ENCODE results near the gene PJA2.

Gene PJA2

DNA sequence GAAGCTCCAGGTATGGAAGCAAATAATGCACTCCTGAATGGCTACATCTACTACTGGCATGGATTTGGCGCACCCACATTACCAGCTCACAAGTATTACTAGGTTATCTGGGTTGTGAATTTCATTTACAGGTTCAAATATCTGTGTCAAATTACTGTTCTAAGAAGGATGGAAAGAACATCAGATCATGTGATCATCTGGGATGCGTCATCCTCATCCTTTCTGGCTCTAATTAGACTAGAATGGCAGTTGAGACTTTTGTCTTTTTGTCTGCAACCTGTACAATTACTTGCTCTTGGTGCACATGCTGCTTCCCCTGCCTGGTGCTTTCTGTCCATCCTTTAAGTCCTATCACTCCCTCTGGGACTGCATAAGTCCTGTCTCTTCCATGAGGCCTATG lies 64.1 kb downstream of the PJA2 start:
- DNase-seq = no peak

DNA sequence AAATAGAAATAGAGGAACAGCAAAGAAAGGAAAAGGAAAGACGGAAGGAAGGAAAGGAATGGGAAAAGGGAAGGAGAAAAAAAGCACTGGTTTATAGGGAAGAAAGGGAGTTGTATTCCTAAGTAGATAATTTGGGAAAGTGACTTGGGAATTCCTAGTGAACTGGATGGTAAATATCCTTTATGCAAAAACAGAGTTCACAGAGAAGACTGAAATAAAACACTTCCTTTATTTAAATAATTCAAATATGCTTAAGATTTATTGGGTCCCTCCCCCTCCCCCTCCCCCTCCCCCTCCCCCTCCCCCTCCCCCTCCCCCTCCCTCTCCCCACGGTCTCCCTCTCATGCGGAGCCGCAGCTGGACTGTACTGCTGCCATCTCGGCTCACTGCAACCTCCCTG lies 69.4 kb downstream of the PJA2 start:
- no peak for DNase-seq

DNA sequence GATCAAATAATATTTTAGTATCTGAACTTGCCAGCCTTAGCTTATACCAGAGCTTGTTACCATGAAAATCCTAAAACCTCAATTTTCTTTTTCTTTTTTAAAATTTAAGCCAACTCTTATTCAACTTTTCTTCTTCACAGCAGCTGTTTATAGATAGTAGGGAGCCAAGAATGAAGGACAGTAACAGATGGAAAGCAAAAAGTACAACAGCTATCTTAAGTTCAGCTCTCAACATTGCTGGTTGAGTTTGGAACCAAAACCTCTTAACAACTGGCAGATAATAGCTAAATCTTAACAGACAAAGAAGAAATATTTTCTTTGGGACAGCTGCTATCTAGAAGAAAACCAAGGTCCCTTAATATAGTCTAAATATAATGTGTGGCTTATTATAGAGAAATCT lies 74.7 kb downstream of the PJA2 start:
- no peak for DNase-seq

DNA sequence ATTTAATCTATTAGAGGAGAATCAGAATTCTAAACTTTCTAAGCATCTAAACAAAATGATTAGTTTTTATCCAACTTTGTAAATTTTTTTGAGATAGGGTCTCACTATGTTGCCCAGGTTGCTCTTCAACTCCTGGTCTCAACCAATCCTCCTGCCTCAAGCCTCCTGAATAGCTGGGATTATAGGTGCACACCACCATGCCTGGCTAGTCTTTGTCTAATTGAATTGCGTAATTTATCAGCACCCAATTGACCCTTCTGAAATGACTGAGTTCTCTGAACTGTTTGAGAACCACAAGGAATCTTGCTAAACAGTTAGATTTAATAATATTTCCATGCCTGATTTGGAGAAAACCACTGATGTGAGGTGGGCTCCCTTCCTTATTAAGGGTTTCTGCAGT lies 75.7 kb downstream of the PJA2 start:
- no peak for DNase-seq

DNA sequence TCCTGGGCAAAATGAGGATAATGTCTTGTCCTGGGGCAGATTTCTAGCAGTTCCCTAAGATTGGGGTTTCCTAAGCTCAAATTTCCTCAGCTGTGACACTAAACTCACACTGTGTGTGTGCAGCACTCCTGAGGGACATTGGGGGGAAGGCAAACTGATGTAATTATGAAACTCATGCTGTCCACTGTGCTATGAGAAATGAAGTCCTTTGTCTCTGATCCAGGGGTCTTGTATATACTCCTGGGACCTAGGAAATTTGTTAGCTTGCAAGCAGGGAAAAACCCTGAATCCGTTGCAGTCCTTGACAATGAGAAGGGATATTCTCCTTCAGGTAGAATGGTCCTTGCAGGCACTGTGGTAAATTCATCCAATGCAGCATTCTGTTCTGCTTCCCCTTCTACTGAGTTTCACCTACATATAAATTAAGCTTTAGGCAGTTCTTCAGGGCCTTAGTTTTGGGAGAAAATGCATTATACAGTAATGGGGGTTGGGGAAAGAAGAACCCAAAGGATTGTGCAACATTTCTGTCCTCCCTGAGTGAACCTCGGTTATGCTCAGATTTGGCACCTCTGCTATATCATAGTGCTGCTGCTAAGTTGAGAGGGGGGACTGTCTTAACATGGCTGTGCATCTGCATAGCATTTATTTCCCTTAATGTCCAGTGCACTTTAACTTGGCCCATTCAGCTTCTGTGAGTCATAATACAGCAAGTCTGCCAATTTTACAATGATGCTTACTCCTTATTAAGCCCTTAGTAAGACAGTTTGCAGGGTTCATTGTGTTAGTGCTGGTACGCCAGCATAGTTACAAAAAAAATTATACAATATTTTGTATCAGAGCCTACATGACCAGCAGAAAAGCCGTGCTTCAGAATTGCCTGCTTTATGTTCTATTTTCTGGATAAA lies 80.2 kb downstream of the PJA2 start:
- DNase-seq = no peak

DNA sequence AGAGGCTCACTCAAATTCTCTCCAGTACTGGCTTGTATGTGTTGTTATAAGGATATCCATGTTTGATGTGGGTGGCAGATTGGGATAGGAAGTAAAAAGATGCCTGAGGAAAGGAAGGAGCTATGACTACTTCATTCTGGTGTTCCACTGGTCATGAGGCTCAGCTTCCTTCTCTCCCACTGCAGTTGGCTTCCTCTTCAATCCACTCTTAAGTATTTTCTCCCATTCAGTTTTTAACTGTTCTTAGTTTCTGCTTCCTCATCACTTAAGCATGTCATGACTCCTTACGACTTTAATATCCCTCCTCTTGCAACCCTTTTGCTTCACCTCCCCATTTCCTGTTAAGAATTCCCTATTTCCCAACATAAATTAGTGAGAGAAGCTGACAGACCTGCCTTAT lies 81.1 kb downstream of the PJA2 start:
- no peak for DNase-seq

DNA sequence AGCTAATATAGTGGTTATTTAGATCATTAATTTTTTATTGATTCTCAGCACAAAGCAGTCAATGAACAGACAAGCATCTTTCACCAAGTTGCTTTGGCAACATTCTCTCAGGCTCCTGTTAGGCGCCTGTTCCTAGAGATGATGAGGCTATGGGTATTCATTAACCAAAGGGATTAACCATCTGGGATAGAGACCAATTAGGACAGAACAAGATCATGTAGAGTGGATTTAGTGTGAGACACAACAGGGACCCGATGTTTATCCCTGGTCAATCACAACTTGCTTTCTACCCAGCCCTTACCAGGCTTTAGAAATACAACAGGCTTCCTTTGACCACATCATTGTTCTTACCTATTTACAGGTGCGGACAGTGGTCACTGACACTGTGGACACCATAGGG lies 82.2 kb downstream of the PJA2 start:
- no peak for DNase-seq

DNA sequence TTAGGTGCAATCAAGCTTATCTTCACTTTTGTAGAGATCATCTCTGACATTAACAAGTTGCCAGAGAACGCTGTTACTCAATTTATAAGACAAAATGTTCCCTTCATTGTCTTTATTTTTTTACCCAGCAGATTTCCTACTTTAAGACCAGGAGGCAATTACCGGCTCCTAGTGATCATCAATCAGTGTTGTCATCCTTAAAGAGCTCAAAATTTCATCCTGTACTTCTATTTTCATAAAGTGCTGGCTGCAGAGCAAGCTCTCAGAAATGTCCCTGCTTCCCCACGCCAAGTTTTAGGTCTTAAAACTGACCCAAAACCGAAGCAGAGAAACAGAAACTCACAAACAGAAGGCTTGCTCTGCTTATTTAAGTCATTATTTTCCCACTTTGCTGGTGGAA lies 82.9 kb downstream of the PJA2 start:
- DNase-seq = no peak

DNA sequence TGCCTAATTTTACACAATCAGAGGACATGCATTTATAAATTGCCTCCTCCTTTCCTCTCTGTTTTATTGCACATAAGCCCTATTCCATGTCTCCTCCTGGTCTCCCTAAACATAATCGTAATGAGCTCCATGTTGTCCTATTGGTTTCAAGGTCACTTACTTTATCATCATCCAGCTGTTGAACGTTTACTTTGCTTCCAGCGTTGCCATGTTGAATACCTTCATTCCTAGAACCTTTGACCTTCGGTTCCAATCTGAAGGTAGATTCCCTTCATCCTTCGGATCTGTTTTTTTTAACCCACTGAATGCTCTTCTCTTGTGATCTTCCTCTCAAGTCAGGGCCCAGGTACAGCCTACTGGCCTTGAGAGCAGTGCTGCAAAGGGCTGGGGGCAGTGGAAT lies 84.3 kb downstream of the PJA2 start:
- no peak for DNase-seq

DNA sequence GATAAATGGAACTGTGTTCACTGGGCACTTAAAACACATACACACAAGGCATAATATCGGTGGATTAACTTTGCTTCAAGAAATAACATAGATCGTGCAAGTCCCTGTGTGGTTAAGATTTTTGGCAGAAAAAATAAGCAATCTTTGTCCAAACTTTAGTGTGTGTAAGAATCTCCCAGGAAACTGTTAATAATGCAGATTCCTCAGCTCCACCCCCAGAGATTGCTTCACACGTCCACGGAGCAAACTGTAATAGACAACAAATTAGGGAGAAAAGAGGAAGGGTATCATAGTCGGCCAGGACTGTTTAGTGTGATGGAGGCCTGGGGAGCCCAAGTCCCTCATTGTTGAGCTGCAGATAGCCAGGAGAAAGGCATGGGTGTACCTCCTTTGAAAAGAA lies 84.8 kb downstream of the PJA2 start:
- DNase-seq = no peak

DNA sequence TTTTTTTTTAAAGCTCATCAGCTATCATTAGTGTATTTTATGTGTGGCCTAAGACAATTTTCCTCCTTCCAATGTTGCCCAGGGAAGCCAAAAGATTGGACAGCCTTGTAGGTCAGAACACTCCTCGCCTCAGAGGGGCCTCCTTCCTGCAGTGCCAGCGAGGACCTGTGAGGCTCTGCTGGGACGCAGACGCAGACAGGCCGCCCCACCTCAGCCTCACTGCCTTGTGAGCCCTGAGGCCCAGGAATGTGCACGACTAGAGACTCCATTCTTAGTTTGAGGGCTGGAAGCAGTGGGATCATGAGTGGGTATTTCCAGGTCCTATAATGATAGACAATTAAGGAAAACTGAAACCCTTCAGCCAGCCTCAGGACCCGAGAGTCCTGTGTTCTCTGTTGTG lies 85.4 kb downstream of the PJA2 start:
- DNase-seq = no peak

DNA sequence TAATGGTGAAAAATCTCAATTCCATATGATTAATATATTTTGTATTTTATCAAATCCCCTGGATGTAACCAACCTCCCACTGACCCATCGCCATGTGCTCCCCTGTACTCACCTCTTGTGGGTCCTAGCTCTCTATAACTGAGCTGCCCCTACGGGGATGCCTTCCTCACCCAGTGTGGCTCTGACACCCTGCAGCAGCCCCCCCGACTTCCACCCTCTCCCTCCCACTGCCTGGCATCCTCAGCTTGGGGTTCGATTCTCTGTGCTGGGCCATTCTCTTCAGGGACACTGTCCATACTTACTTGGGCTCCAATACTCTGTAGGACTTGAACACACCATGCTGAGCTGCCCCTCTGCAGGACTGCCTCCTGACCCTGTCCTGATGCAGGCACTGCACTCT lies 87.1 kb downstream of the PJA2 start:
- no peak for DNase-seq

DNA sequence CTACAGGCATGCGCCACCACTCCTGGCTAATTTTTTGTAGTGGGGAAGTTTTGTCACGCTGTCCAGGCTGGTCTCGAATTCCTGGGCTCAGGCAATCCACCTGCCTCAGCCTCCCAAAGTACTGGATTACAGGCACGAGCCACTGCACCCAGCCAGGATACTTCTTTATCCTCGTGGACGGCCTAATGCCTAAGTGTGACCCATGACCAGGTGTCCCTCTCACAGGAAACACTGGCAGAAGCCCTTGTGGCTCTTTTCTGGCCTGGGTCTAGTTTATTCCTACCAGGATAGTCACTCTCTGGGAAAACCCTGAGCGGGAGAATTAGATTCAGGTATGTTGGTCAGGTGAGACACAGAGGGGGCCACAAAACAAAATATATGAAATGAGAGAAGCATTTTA lies 90.4 kb downstream of the PJA2 start:
- no peak for DNase-seq

DNA sequence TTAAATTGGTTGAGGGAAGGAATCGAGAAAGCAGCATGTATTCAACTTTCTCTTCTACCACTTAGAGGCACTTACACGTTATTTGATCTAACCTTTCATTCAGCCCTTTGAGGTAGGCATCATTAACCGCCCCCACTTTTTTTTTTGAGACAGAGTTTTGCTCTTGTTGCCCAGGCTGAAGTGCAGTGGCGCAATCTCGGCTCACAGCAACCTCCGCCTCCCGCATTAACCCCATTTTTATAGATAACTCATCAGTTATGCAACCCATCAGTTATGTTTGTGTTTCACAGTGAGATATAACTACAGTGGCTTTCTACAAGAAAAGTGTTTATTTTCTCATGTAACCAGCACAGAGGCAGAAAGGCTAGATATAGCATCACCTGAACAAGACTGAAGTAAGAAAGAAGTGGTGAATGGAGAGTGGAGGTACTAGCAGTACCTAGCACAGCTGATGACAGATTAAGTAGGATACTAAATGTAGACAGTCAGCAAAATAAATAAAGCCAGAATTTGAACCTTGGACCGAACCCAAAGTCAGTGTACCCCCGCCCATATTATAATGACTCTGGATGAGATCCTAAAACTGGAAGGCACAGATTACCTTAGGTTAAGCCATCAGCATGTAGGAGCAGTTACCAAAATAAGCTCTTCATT lies 91.2 kb downstream of the PJA2 start:
- no peak for DNase-seq

DNA sequence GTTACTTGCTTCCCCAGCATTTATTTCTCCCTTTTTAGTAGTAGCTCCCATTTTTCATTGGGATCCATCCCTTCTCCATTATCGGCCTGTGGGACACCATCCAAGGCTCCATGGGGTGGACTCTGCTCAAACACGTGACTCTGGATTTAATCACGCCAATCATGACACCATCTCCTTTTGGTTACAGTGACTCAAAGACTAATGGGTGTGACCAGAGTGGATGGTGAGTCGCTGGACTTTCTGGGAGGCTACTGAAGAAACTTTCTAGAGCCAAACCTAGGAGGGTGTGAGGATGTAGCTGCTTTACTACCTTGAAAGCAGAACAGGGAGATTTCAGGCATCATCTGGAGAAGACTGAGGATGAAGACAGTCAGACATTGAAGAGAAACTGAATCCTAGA lies 93.1 kb downstream of the PJA2 start:
- DNase-seq = no peak

DNA sequence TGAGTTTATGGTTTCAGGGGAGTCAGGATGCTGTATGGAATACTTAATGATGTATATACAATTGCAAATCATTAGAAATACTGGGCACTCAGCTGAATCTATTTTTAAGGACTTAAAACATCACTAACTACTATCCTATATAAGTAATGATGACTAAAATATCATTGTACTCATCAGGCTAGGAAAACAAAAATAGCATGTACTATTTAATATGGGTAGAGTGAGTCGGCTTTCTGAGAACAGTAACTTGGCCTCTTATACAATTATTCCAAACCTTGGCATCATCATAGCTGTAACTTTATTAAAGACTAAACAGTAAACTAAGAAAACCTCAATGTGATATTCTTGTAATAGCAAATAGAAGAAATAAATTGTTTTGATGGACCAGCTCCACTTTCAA lies 94.5 kb downstream of the PJA2 start:
- no peak for DNase-seq

DNA sequence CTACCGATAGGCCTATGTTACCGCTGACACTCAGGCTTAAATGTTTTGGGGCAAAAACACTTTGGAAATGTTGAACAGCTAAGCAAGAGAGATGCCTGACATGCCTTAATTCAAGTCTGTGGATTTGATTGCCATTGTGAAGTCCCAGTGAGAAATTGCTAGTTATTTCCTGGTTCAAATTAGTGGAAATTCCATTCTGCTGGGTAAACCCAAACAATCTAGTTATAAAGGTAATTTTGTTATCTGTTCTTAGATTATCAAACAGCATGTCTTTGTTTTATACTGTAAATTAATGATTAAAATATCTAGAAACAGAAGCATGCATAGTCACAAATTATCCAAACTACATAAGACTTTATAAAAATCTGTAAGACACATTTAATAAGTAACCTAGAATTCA lies 96.6 kb downstream of the PJA2 start:
- no peak for DNase-seq

DNA sequence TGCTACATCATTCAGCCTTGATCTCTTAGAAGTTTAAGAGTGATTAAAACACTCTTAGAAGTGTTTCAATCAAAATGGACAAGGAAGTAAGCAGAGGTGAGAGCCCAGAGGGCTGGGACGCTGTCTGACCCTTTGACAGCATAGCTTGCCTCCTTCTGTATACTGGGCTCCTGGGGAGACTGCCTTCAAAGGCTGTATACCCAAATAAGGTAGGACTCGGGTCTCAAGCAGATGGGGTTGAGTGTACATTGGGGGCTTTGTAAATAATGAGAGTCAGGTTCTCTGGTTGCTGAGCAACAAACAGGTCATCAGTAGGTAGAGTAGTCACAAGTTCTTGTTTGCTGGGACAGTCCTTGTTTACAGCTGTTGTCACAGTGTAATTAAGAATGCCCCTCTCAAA lies 97.1 kb downstream of the PJA2 start:
- no peak for DNase-seq

DNA sequence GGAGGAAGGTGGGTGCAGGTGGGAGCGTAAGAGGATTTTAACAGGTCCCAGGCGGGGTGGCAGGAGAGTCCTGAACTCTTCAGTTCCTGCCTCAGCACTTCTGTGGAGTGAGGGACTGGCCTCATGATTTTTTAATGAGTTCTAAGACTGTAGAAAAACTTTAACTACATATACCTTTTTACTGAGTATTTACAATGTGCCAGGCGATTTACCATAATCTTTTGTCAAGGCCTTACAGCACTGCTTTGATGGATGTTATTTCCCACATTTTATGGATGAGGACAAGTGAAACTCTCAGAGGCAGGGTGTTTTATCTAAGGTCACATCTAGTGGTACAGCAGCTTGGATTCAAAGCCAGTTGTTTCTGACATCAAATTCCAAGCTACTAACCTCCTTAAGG lies 99.5 kb downstream of the PJA2 start:
- no peak for DNase-seq

DNA sequence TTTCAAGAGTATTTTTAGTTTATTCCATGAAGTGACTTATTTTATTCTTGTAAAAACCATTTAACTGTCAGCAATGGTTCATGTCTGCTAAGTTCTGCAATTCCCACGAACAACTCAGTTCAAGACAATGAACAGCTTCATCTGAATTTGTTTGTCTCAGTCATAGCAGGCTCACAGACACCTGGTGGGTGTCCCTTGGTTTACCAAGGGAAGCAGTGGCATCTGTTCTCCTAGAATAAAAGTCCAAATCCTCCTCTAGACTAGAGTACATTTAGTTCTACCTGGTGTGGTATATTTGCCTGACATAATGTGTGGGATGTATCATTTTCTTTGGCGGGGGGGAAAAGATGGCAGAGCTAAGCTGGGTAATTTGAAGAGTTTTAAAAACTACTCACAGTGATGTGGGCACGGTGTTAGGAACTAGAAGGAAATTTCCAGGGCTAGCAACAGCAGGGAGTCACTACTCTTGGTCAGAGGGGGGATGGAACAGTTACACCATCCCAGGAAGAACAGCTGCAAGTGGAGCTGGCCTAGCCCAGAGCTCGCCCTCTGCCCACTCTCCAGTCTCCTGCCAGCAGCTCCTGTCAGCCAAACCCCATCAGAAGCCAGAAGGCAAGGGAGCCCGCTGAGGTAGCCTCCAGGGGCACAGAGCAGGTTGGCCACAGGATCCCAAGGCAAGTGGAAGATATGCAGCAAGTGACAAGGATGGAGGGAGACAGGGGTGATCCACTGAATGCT lies 100.3 kb downstream of the PJA2 start:
- DNase-seq = no peak

DNA sequence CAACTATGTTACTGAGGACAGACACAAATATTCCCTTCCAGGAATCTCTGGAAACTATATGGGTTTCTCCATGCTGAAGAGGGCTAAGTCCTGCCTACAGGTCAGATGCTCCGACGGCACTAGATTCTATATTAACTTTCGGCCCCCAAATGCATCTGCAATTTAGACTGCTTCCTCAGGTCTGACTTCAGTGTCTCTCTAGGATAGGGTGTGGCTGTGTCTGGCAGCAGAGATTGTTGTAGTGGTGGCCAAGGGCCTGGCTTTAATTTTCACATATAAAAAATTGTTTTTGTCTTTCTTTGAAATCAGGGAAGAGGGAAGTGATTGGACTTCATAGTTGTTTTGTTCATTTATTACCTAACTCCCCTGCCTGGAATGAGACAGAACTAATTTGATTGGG lies 101.8 kb downstream of the PJA2 start:
- no peak for DNase-seq

DNA sequence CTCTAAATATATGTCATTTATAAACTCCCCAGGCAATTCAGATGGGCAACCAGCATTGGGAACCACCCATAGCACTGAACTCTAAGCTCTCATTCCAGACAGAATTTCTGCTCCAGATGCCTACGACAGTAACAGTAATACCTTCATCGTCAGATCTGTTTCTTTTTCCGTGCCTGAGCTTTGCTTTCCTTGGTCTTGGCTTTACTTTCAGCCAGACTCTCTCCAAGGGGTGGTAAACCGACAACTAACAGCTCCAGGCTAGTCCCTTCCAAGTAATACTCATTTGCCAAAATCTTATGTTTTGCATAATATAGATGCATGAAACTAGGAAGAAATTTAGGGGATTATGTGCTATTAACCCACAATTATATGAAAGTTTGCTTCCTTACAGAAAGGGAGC lies 102.3 kb downstream of the PJA2 start:
- no peak for DNase-seq

DNA sequence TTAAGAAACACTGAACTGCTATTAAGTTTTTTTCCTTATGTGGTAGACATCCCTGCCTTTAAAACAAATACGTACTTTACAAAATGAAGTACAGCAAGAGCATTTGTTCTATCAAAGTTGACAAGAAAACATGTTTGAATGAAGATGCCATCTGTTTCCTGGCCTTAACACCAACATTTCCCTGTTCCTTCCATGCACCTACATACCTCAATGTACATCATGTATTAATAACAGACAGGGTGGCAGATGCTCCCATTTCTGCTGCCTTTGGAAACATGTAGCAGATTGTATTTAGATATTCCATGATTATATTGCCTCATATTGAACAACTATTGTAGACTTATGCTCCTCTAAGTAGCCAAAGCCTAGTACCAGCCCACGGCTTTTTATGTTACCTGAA lies 104.4 kb downstream of the PJA2 start:
- no peak for DNase-seq

DNA sequence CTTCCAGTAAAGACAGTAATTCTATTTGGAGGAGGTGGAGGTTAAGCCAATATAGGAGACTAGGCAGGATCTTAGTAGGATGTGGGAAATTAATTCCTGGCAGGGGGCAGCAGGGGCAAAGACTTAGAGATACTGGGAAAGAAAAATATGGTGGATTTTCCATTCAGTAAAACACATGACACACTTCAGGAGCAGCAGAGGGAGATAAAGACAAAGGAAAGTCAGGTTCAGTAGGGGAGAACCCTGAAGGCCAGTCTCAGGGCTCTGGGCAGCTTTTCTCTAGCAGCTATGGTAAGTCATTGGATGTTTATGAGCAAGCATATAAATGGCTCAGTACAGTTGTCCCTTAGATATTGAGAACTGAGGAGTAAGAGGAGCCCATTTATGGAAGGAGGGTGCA lies 105.5 kb downstream of the PJA2 start:
- no peak for DNase-seq
